GM21390 (cell line): Measurements from ENCODE around the gene EHMT2.
"Not testable (repeated sequence)": the region's sequence is repeated elsewhere in the genome, so short reads cannot be mapped to it uniquely, and the experiment has no call there.

Experiments
- ATAC-seq: cut with Tn5 transposase; IDR thresholded peaks from one replicate; pipeline ENCODE4 v1.9.1; 2021; ENCODE audit not compliant: unreplicated experiment

Gene EHMT2

GRCh38 chr6:31915756-31916155 is 18.3 kb upstream of the EHMT2 start:
- no peak for ATAC-seq

- ATAC-seq: no peak
Measured at GRCh38 chr6:31915351-31915750, 17.9 kb upstream of the EHMT2 start.

- no peak for ATAC-seq
Measured at GRCh38 chr6:31911826-31912585, 14.5 kb upstream of the EHMT2 start.

GRCh38 chr6:31909298-31909697 is 11.8 kb upstream of the EHMT2 start:
- ATAC-seq: not testable (repeated sequence)

- ATAC-seq: peak; percentile 82
Measured at GRCh38 chr6:31908791-31909190, 11.3 kb upstream of the EHMT2 start.

GRCh38 chr6:31908255-31908654 is 10.8 kb upstream of the EHMT2 start:
- ATAC-seq: not testable (repeated sequence)

- no peak for ATAC-seq
Measured at GRCh38 chr6:31907158-31907813, 9.8 kb upstream of the EHMT2 start.

- ATAC-seq: not testable (repeated sequence)
Measured at GRCh38 chr6:31906727-31907126, 9.2 kb upstream of the EHMT2 start.

GRCh38 chr6:31906122-31906521 is 8.6 kb upstream of the EHMT2 start:
- ATAC-seq: no peak

- no peak for ATAC-seq
Measured at GRCh38 chr6:31905041-31905440, 7.5 kb upstream of the EHMT2 start.

- ATAC-seq: no peak
Measured at GRCh38 chr6:31903957-31904356, 6.5 kb upstream of the EHMT2 start.

GRCh38 chr6:31901953-31902643 is 4.6 kb upstream of the EHMT2 start, which contains the start of gene ZBTB12:
TSS of gene ZBTB12 (minus strand) at chr6:31902086. CDS start at chr6:31901305, 781 bp downstream.
- no peak for ATAC-seq

- no peak for ATAC-seq
Measured at GRCh38 chr6:31901415-31901952, 4.0 kb upstream of the EHMT2 start.

GRCh38 chr6:31900917-31901414 is 3.5 kb upstream of the EHMT2 start:
- ATAC-seq: no peak

- no peak for ATAC-seq
Measured at GRCh38 chr6:31899882-31900722, 2.6 kb upstream of the EHMT2 start.

GRCh38 chr6:31899215-31899614 is 1.7 kb upstream of the EHMT2 start:
- ATAC-seq: no peak

GRCh38 chr6:31898383-31899011 is 999 bp upstream of the EHMT2 start:
- no peak for ATAC-seq

- no peak for ATAC-seq
Measured at GRCh38 chr6:31896856-31897611, 464 bp downstream of the EHMT2 start.

- ATAC-seq: no peak
Measured at GRCh38 chr6:31896493-31896855, 1.0 kb downstream of the EHMT2 start.
